Gastroesophageal sphincter (tissue), 4 donors: ENCODE measurements around the gene GPR15. TPM values are rescaled to one million over a fixed set of nuclear protein-coding genes. Genes with fewer than 3 reads are reported as not detected.

Experiments
- ATAC-seq: fragments of 150-250 bp; one replicate; pipeline ENCODE4 v1.9.1; 2016; ENCODE audit warnings: mild to moderate bottlenecking, moderate library complexity
- H3K27ac ChIP-seq, 4 donors: fragments of 200-600 bp; sonication (generic) in 3 of 4; 1 replicate in 3 of 4; 2 replicates in 1 of 4; pipeline ENCODE4 v1.5.1; 2016 to 2019
- H3K27me3 ChIP-seq: fragments of 200-600 bp; sonication (generic); one replicate; pipeline ENCODE4 v1.5.1; 2019
- H3K36me3 ChIP-seq, 2 donors: fragments of 200-600 bp; sonication (generic); one replicate each; pipeline ENCODE4 v1.5.1; 2019; ENCODE audit warnings: control low read depth in 1 of 2
- H3K4me1 ChIP-seq, 3 donors: fragments of 200-600 bp; sonication (generic); 1 replicate in 2 of 3; 2 replicates in 1 of 3; pipeline ENCODE4 v1.5.1; 2016 to 2019; ENCODE audit warnings: control low read depth in 2 of 3
- H3K4me3 ChIP-seq, 2 donors: fragments of 200-600 bp; sonication (generic); one replicate each; pipeline ENCODE4 v1.5.1; 2019; ENCODE audit warnings: mild to moderate bottlenecking in 1 of 2, moderate library complexity in 1 of 2
- H3K9me3 ChIP-seq, 3 donors: fragments of 200-600 bp; sonication (generic); one replicate each; pipeline ENCODE4 v1.5.1; 2017 to 2019; ENCODE audit warnings: control low read depth in 2 of 3
- EP300 ChIP-seq: sonication (generic); formaldehyde crosslinking; IDR thresholded peaks from one replicate; pipeline ENCODE4 v1.6.1; 2017; ENCODE audit warnings: antibody characterized with exemption, mild to moderate bottlenecking
- POLR2A ChIP-seq, 2 donors: fragments of 450-650 bp; IDR thresholded peaks; one replicate each; pipeline ENCODE4 v1.6.1; 2017; ENCODE audit warnings: antibody characterized with exemption in 2 of 2, mild to moderate bottlenecking in 2 of 2, moderate library complexity in 1 of 2
- POLR2AphosphoS5 ChIP-seq: sonication (generic); formaldehyde crosslinking; IDR thresholded peaks from one replicate; pipeline ENCODE4 v1.6.1; 2017; ENCODE audit warnings: antibody characterized with exemption
- WGBS, 2 donors: methylation state at CpG; one replicate each; pipeline ENCODE4 v1.1.5; 2018; ENCODE audit warnings: low coverage in 1 of 2; 5-methylcytosine and 5-hydroxymethylcytosine counted together
- total RNA-seq, 4 donors: library from RNA; depleted of rRNA; stranded (reverse); fragments of >200 nt; gene quantifications; one replicate each; pipeline ENCODE4 v1.1.0, GENCODE V29; 2016
- TF ChIP-seq, protein P1 (sequence below), 4 experiments: fragments of 200-600 bp in 2 of 4; fragments of 450-650 bp in 2 of 4; sonication (generic) in 1 of 4; IDR thresholded peaks; one replicate each; pipeline ENCODE4 v1.5.1; 2017 to 2019; ENCODE audit warnings: antibody characterized with exemption in 4 of 4, mild to moderate bottlenecking in 2 of 4, moderate library complexity in 2 of 4

The GPR15 gene
- total RNA-seq, 4 donors from 2014 or later = not detected

DNA sequence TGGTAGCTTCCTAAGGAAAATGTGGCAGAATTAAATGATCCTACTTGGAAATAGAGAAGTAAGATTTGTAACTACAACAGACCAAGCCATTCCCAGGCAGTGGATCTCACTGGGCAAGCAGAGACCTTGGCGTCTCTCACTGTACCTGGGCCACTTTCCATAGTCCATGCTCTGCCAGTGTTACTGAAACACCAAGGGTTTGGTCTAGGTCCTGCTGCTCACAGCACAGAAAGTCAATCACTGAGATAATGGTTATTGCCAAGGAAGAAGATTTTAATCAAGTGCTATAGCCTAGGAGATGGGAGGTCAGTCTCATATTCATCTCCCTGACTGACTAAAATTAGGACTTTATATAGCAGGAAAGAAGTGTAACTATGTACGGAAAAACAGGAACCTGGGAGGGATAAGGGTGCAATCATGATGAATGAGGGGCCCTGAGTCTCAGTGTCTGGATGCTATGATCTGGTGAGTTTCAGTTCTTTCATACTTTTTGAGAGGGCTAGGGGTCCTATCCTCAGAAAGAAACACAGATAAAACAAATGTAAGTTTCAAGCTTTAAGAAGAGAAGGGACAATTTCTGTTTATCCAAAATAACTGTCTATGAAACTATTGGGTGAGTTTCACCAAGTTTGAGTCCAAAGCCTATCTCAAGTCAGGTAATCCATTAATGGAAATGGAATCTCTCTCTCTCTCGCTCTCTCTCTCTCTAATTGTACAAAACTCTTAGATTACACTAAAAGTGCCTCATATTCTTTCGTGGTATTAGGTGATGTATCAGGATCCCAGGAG, 20.6 kb downstream of the GPR15 start:
- no peak overlapping the region for H3K27ac ChIP-seq
- no peak for ATAC-seq
- H3K4me1 ChIP-seq = no peaks in the 10 kb centered on the region
- TF ChIP-seq, protein P1, sequence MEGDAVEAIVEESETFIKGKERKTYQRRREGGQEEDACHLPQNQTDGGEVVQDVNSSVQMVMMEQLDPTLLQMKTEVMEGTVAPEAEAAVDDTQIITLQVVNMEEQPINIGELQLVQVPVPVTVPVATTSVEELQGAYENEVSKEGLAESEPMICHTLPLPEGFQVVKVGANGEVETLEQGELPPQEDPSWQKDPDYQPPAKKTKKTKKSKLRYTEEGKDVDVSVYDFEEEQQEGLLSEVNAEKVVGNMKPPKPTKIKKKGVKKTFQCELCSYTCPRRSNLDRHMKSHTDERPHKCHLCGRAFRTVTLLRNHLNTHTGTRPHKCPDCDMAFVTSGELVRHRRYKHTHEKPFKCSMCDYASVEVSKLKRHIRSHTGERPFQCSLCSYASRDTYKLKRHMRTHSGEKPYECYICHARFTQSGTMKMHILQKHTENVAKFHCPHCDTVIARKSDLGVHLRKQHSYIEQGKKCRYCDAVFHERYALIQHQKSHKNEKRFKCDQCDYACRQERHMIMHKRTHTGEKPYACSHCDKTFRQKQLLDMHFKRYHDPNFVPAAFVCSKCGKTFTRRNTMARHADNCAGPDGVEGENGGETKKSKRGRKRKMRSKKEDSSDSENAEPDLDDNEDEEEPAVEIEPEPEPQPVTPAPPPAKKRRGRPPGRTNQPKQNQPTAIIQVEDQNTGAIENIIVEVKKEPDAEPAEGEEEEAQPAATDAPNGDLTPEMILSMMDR (IDR thresholded peaks at IDR 0.05) = no peak
- TF ChIP-seq EP300 (no peak), POLR2AphosphoS5 (no peak), POLR2A (IDR thresholded peaks at IDR 0.05) (no peak)
- WGBS, 2 donors = 53% methylated on average over 4 of the region's 4 CpGs
- H3K4me3 ChIP-seq = no peak overlapping the region
- no peaks in the 10 kb centered on the region for H3K36me3 ChIP-seq
- no peaks in the 10 kb centered on the region for H3K9me3 ChIP-seq
- peaks cover 14% of the 10 kb centered on the region for H3K27me3 ChIP-seq

DNA sequence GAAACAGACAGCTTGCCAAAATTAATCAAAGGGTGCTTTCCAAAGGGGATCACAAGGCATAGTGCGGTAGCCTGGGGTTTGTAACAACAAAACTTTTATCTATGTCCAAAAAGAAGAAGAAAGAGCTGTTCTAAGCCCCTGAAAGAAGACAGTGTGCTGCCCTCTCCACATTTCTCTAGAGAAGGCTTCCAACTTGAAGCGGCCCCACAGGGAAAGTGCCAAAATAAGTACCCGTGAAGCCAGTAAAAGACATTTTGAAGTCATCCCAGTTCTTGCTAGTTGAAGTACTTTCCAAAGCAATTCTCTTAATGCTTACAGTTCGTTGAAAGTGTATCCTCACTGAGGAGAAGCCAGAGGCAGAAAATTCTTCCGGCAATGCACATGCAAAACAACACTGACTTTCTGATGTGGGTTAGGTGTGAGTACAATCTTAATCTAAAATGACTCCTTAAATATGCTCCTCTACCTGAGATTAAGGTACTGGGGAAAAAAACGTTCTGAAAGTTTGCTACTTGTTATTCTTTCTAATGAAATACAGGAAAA, 21.3 kb downstream of the GPR15 start:
- H3K4me3 ChIP-seq = no peak overlapping the region
- no peak overlapping the region for H3K27ac ChIP-seq
- 70 to 77% methylated on average over 5 to 6 of the region's 6 CpGs for WGBS, 2 donors
- H3K27me3 ChIP-seq = peaks cover 7% of the 10 kb centered on the region
- TF ChIP-seq, protein P1 (IDR thresholded peaks at IDR 0.05) = no peak
- no peak for TF ChIP-seq POLR2AphosphoS5
- no peaks in the 10 kb centered on the region for H3K9me3 ChIP-seq
- ATAC-seq = no peak
- no peaks in the 10 kb centered on the region for H3K36me3 ChIP-seq
- no peaks in the 10 kb centered on the region for H3K4me1 ChIP-seq

DNA sequence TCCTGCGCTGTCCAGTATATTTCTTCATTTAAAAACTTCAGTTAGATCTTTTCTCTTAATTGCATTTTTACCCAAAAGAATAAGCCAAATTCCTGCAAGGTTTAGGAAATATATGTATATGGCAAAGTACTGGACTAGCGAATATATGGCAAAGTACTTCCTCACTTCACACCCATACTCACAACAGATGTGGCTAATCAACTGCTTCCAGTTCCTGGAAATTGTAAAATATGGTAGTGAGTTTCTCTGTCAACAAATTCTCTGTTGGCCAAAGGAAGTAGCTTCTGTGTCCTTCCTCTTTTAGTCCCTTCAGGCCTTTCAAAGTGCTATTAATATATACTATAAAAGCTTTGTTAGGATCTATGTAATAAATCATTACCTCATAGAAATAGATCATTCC, 22.0 kb downstream of the GPR15 start:
- H3K36me3 ChIP-seq = no peaks in the 10 kb centered on the region
- H3K4me1 ChIP-seq = no peaks in the 10 kb centered on the region
- no peaks in the 10 kb centered on the region for H3K9me3 ChIP-seq
- no peak overlapping the region for H3K4me3 ChIP-seq
- H3K27ac ChIP-seq = no peak overlapping the region
- ATAC-seq = no peak
- peaks cover under 1% of the 10 kb centered on the region for H3K27me3 ChIP-seq
- 60 to 82% methylated on average over 2 of the region's 2 CpGs for WGBS, 2 donors
- TF ChIP-seq, protein P1 (IDR thresholded peaks at IDR 0.05) = no peak
- TF ChIP-seq POLR2AphosphoS5 = no peak
- no peak for TF ChIP-seq POLR2A (IDR thresholded peaks at IDR 0.05)
- TF ChIP-seq EP300 = no peak

GRCh38 chr3:98554580-98554979, 22.8 kb downstream of the GPR15 start:
- Histone ChIP-seq H3K4me1 (no peaks in the 10 kb centered on the region), H3K4me3 (no peak overlapping the region), H3K9me3 (no peaks in the 10 kb centered on the region), H3K27me3 (no peaks in the 10 kb centered on the region), H3K36me3 (no peaks in the 10 kb centered on the region), H3K27ac (no peak overlapping the region)
- ATAC-seq = no peak
- TF ChIP-seq POLR2A (IDR thresholded peaks at IDR 0.05) (no peak), POLR2AphosphoS5 (no peak), EP300 (no peak)
- TF ChIP-seq, protein P1 (IDR thresholded peaks at IDR 0.05) = no peak
- WGBS, 2 donors = 86 to 88% methylated on average over 2 of the region's 2 CpGs

GRCh38 chr3:98555025-98555379, 23.2 kb downstream of the GPR15 start:
- no peaks in the 10 kb centered on the region for H3K27me3 ChIP-seq
- H3K9me3 ChIP-seq = no peaks in the 10 kb centered on the region
- no peak overlapping the region for H3K4me3 ChIP-seq
- no peaks in the 10 kb centered on the region for H3K36me3 ChIP-seq
- no peaks in the 10 kb centered on the region for H3K4me1 ChIP-seq
- no peak for ATAC-seq
- WGBS, 2 donors = 57 to 61% methylated on average over 4 of the region's 4 CpGs
- TF ChIP-seq POLR2A (IDR thresholded peaks at IDR 0.05) (no peak), EP300 (no peak), POLR2AphosphoS5 (no peak)
- TF ChIP-seq, protein P1 (IDR thresholded peaks at IDR 0.05) = no peak
- no peak overlapping the region for H3K27ac ChIP-seq
